SH-SY5Y (cell line): ENCODE results near the gene KRT84.

ENCODE experiments used
- GATA2 ChIP-seq: IDR thresholded peaks from 2 replicates; pipeline ENCODE4 v1.6.1; 2011; ENCODE audit warnings: mild to moderate bottlenecking, low read depth, low read length
- GATA3 ChIP-seq: IDR thresholded peaks from 2 replicates; pipeline ENCODE4 v1.6.1; 2011; ENCODE audit warnings: low read depth, mild to moderate bottlenecking, low read length, moderate library complexity

The KRT84 gene

DNA sequence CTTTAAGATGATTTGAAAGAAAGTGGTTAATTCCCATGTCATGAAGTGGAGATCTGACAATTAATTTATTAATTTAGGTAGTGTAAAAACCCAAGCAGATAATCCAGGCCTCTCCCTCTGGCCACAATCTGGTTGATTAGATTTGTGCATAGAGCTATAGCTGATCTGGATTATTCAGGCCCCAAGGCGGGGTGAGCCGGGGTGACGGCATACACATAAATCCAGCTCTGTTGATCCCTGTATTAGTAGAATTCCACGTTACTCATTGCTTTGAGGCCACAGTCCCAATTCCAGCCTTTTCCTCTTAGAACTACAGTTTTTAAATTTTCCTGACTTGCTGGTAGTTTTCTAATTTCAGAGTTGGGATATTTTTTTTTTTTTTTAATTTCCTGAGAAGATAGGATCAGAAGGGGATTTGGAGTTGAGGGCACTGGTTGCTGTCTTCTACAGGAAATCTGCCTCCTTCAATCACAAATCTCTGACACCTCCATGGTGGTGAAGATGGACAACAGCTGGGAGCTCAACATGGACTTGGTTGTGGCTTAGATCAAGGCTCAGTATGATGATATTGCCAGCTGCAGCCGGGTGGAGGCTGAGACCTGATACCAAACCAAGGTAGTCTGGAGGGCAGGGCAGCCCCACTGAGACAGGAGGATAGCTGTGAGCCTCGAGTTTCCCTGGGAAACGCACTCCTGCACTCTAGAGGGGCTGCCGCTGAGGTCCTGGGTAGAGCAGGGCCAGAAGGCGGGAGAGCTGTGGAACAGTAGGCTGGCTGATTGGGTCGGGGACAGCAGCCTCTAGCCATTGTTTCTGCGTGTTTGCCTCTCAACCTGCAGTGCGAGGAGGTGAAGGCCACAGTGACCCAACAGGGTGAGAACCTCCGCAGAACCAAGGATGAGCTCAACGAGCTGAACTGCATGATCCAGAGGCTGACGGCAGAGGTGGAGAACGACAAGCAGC is 37.6 kb downstream of the KRT84 start:
- TF ChIP-seq GATA3 (no peak), GATA2 (no peak)

DNA sequence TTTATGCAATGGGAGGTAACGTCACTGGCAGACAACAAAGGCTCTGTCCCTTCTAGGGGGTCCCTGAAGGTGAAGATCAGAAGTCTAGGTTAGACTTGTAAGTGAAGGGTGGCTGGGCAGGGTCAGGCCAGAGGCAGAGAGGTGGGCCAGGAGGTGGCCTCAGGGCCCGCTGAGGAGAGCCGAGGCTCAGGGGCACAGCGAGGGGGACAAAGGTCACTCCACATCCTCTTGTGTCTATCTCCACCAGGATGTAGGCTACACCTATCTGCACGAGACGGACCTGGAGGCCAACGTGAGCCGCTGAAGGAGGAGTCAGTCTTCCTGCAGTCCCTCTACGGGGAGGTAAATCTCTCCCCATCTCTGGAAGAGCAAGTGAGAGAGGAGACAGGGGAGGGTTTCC is 38.4 kb downstream of the KRT84 start:
- TF ChIP-seq GATA3 (no peak), GATA2 (no peak)

GRCh38 chr12:52346593-52346992 is 38.9 kb downstream of the KRT84 start:
- TF ChIP-seq GATA2 (no peak), GATA3 (no peak)

DNA sequence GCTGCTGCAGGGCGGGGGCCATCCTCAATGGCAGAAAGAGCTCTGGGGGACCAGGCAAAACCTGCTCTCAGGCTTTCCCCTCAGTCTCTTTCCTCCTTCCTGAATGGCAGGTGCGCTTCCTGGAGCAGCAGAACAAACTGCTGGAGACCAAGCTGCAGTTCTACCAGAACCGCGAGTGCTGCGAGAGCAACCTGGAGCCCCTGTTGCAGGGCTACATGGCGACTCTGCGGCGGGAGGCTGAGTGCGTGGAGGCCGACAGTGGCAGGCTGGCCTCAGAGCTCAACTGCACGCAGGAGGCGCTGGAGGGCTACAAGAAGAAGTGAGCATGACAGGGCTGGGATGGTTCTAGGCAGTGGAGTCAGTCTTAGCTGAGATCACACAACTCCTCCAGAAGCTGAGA is 41.3 kb downstream of the KRT84 start:
- TF ChIP-seq GATA2 (no peak), GATA3 (no peak)

DNA sequence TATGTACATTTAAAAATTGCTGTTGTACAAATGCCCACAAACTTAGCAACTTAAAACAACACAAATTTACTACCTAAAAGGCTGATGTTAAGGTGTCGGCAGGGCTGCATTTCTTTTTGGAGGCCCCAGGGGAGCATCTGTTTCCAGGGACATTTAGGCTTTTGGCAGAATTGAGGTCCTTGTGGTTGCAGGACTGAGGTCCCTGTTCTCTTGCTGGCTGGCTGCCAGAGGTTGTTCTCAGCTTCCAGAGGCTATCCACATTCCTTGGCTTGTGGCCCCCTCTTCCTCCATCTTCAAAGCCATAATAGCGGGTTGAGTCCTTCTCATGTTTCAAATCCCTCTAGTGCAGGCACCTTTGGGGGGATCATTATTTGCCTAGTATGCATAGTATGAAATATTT is 41.9 kb downstream of the KRT84 start:
- TF ChIP-seq GATA2 (no peak), GATA3 (no peak)

DNA sequence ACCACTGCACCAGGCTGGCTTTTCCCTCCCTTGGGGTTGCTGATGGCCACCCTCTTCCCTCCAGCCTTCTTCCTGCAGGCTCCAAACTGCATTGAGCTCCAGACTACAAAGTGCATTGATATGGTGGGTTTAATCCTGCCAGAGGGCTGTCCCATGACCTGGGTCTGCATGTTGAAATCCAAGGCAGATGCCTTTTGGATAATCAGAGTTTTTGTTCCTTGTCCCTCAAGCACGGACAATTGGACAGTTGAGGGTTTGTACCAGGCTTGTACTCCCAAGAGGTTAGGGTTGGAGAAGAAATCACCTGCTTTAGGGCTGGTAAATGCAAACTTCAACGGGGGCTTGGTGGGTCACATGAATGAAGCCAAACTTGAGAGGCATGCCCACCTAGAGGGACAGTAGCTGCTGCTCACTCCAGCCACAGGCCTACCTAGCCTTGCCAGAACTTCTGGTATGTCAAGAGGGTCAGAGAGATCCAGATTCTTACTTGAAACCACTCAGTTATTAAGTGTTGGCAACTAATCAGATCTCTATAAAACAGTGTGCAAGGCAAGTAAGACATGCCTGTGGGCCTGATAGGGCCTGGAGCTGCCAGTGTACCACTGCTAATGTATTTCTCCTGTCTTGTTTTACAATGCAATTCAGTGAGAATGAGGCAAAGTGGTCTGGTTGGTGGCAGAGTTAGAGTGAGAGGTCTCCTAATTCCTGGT is 42.5 kb downstream of the KRT84 start:
- TF ChIP-seq GATA2, result no peak
- TF ChIP-seq GATA3, result no peak

DNA sequence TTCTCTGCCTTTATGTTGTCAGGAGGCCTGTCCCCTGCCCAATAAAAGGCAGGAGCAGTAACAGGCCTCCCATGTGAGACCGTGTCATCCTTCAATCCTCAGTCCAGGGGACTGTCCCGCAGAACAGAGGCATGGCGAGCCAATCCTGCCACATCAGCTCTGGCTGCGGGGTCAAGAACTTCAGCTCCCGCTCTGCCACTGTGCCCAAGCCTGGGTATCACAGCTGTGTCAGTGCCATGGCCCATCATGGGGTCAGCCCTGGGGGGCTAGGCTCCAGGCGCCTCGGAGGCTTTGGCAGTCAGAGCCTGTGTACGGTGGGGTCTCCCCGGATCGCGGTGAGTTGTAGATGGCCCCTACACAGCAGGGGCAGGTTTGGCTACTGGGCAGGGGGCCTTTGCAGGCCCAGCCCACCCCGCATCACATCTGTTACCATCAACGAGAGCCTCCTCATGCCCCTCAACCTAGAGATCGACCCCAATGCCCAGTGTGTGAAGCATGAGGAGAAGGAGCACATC is 44.3 kb downstream of the KRT84 start:
- TF ChIP-seq GATA2, result no peak

GRCh38 chr12:52338241-52338960 is 47.1 kb downstream of the KRT84 start:
- TF ChIP-seq GATA3, result no peak
- no peak for TF ChIP-seq GATA2

DNA sequence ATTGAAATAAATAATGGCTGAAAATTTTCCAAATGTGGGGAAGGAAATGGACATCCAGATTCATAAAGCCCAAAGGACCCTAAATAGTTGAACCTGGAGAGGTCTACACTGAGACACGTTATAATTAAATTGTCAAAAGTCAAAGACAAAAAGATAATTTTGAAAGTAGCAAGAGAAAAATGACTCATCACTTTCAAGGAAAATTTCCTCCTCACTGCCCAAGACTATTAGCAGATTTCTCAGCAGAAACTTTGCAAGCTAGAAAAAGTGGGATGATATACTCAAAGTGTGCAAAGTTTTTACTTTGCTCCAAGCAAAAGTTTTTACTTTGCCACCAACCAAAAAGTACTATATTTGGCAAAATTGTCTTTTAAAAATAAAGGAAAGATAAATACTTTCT is 48.4 kb downstream of the KRT84 start:
- TF ChIP-seq GATA3 (no peak), GATA2 (no peak)

- TF ChIP-seq GATA3, result no peak
- no peak for TF ChIP-seq GATA2
These were observed 48.8 kb downstream of the KRT84 start for GRCh38 chr12:52336641-52337040.

DNA sequence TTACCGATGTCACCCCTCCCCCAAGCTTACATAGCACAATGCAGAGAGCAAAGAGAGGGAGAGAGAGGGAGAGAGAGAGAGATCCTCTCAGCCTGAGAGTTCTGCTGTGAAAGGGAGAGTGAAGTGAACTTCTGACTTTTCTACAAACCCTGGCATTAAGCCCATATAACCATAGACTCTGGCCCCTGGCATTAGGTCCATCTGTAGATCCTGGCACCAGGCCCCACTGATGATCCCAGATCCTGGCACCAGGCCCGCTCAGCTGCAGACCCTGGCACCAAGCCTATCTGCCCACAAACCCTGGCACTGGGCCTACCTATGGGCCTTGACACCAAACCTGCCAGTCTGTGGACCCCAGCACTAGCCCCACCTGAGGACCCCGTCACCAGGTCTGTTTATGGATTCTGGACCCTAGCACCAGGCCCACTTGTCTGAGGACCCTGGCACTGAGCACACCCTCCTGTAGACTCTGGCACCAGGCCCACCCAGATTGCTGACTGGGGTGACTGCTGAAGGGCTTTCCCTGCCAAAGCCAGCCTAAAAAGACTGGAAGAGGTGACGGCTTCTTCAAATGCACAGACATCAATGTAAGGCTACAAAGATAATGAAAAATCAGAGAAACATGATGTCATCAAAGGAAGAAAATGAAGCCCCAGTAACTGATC is 49.7 kb downstream of the KRT84 start:
- TF ChIP-seq GATA2 (peak; percentile 92), GATA3 (no peak)

- TF ChIP-seq GATA3 (no peak), GATA2 (no peak)
These were observed 51.3 kb downstream of the KRT84 start for GRCh38 chr12:52334185-52334584.

DNA sequence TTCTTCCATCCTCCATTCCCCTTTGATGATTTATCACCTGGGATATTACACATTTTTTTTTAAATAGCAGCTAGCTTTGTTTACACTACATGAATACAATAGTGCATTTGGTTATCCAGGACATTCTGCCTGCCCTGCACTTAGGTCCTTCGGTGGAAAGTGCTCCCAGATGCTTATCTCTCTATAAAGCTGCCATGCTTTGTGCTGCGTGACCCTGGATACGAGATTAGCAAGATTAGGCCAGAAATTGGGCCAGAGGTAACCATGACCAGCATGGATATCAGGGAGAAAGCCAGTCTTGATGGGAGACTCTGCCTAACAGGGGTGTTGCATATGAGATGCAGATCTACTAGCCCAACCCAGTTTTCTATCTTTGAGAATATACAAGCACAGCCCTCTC is 52.1 kb downstream of the KRT84 start:
- TF ChIP-seq GATA2 (peak; percentile 97), GATA3 (peak; percentile 91)

- TF ChIP-seq GATA2 (no peak), GATA3 (no peak)
These were observed 53.1 kb downstream of the KRT84 start for GRCh38 chr12:52332381-52332780.
